ENCODE results near the gene ATF7IP.
"Not testable (repeated sequence)": the region's sequence is repeated elsewhere in the genome, so short reads cannot be mapped to it uniquely, and the experiment has no call there.

Gene ATF7IP, protein sequence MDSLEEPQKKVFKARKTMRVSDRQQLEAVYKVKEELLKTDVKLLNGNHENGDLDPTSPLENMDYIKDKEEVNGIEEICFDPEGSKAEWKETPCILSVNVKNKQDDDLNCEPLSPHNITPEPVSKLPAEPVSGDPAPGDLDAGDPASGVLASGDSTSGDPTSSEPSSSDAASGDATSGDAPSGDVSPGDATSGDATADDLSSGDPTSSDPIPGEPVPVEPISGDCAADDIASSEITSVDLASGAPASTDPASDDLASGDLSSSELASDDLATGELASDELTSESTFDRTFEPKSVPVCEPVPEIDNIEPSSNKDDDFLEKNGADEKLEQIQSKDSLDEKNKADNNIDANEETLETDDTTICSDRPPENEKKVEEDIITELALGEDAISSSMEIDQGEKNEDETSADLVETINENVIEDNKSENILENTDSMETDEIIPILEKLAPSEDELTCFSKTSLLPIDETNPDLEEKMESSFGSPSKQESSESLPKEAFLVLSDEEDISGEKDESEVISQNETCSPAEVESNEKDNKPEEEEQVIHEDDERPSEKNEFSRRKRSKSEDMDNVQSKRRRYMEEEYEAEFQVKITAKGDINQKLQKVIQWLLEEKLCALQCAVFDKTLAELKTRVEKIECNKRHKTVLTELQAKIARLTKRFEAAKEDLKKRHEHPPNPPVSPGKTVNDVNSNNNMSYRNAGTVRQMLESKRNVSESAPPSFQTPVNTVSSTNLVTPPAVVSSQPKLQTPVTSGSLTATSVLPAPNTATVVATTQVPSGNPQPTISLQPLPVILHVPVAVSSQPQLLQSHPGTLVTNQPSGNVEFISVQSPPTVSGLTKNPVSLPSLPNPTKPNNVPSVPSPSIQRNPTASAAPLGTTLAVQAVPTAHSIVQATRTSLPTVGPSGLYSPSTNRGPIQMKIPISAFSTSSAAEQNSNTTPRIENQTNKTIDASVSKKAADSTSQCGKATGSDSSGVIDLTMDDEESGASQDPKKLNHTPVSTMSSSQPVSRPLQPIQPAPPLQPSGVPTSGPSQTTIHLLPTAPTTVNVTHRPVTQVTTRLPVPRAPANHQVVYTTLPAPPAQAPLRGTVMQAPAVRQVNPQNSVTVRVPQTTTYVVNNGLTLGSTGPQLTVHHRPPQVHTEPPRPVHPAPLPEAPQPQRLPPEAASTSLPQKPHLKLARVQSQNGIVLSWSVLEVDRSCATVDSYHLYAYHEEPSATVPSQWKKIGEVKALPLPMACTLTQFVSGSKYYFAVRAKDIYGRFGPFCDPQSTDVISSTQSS

GRCh38 chr12:14365294-14366208 lies at the start of gene ATF7IP:
TSS of gene ATF7IP (plus strand) at chr12:14365682. CDS start at chr12:14423916, 58,234 bp downstream.
- peak; percentile 89 to 98 for DNase-seq

DNA sequence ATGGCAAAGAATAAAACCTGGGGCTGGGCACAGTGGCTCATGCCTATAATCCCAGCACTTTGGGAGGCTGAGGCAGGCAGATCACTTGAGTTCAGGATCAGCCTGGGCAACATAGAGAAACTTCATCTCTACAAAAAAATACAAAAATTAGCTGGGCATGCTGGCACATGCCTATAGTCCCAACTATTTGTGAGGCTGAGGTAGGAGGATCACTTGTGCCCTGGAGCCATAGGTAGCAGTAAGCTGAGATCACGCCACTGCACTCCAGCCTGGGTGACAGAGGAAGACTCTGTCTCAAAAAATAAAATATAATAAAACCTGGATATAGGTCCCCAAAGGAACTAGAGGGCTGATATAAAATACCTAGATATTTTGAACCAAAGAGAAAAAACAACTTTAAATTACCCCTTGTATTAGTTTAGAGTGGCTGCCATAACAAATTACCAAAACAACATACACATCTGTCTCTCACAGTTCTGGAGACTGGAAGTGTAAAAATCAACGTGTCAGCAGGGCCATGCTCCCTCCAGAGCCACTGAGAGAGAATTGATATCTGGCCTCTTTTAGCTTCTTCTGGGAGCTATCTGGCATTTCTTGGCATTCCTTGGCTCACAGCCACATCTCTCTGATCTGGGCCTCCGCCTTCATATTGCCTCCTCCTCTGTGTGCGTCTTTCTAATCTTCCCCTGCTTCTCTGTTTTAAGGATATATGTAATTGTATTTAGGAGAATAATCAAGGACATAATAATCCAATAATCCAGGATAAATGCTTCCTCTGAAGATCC lies 47.9 kb upstream of the ATF7IP start:
- no peak for DNase-seq

DNA sequence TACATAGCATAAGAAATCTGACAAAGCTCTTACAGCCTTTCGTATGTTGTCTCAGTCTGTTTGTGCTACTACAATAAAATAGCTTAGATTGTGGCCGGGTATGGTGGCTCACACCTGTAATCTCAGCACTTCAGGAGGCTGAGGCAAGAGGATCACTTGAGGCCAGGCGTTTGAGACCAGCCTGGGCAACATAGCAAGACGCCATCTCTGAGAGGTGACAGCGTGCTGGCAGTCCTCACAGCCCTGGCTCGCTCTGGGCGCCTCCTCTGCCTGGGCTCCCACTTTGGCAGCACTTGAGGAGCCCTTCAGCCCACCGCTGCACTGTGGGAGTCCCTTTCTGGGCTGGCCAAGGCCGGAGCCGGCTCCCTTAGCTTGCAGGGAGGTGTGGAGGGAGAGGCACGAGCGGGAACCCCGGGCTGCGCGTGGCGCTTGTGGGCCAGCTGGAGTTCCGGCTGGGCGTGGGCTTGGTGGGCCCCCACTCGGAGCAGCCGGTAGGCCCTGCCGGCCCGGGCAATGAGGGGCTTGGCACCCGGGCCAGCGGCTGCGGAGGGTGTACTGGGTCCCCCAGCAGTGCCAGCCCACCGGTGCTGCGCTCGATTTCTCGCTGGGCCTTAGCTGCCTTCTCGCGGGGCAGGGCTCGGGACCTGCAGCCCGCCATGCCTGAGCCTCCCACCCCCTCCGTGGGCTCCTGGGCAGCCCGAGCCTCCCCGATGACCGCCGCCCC lies 45.6 kb upstream of the ATF7IP start:
- not testable (repeated sequence) for DNase-seq

- DNase-seq: no peak
Observed at GRCh38 chr12:14322403-14322802, 43.1 kb upstream of the ATF7IP start.

GRCh38 chr12:14325716-14326343 lies 39.7 kb upstream of the ATF7IP start:
- DNase-seq: no peak

GRCh38 chr12:14326699-14327098 lies 38.8 kb upstream of the ATF7IP start:
- DNase-seq: no peak

- no peak for DNase-seq
Observed at GRCh38 chr12:14327711-14328110, 37.8 kb upstream of the ATF7IP start.

DNA sequence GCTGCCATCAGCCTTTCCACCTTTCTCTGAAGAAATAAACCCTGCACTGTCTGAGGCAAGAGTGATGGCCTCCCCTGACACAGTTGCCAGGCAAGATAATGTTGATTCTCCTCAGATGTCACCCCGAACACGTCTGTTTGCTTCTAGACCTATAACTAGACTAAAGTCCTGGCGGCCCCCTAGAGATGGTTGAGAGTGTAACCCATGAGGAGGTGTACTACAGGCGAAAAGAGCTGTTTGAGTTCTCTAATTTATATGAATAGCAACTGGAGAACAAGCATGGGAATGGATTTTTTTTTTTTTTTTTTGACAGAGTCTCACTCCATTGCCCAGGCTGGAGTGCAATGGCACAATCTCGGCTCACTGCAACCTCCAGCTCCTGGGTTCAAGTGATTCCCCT lies 33.0 kb upstream of the ATF7IP start:
- no peak for DNase-seq

DNA sequence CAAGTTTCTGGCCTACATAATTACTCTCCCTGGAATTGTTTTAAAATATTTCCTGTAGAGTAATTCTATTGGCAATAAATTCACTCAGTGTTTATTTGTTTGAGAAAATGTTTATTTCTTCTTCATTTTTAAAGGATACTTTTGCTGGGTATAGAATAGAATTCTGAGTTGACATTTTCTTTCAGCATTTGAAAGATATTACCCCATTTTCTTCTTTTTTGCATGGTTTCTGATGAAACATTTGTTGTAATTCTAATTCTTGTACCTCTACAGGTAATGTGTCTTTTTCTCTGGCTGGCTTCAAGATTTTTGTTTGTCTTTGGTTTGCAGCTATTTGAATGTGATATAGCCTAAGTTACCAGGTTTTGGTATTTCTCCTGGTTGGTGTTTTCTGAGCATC lies 25.1 kb upstream of the ATF7IP start:
- DNase-seq: no peak

DNA sequence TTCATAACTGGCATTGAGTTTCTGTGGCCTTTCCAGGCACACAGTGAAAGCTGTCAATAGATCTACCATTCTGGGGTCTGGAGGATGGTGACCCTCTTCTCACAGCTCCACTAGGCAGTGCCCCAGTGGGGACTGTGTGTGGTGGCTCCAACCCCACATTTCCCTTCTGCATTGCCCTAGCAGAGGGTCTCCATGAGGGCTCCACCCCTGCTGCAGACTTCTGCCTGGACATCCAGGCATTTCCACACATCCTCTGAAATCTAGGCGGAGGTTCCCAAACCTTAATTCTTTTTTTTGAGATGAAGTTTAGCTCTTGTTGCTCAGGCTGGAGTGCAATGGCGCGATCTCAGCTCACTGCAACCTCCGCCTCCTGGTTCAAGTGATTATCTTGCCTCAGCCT lies 14.0 kb upstream of the ATF7IP start:
- not testable (repeated sequence) for DNase-seq

- DNase-seq: not testable (repeated sequence)
Observed at GRCh38 chr12:14352066-14352465, 13.4 kb upstream of the ATF7IP start.

DNA sequence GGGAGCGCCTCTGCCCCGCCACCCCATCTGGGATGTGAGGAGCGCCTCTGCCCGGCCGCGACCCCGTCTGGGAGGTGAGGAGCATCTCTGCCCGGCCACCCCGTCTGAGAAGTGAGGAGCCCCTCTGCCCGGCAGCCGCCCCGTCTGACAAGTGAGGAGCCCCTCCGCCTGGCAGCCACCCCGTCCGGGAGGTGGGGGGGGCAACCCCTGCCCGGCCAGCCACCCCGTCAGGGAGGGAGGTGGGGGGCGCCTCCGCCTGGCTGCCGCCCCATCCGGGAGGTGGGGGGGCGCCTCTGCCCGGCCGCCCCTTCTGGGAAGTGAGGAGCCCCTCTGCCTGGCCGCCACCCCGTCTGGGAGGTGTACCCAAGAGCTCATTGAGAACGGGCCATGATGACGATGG lies 10.8 kb upstream of the ATF7IP start:
- not testable (repeated sequence) for DNase-seq

GRCh38 chr12:14356147-14356546 lies 9.3 kb upstream of the ATF7IP start:
- DNase-seq: no peak

DNA sequence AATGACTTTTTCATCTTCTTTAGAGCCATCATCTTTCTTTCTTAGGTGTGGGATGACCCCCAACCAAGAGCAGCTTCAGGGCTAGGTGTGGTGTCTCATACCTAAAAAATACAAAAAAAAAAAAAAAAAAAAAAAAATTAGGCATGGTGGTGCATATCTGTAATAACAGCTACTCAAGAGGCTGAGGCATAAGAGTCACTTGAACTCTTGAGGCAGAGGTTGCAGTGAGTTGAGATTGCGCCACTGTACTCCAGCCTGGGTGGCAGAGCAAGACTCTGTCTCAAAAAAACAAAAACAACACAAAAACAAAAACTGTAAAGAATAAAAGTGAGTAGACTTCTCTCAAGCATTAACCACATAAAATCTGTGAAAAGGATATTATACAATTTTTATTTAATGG lies 8.0 kb upstream of the ATF7IP start:
- no peak for DNase-seq

DNA sequence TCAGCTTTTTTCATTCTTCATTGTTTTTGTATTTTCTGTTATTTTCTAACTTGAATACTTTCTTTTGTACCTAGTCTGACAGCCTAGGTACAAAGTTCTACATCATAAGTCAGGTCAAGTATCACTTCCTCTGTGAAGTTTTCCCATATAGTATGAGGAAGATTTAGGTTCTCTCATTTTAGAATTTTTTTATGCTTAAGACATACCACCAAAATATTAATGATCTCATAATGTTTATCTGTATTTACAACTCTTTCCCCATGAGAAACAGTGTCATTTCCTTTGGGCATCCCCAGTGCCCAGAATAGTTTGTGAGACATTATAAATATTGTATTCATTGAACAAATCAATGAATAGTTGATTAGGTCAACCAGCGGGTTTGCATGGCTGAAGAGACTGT lies 3.1 kb upstream of the ATF7IP start:
- no peak for DNase-seq

GRCh38 chr12:14364583-14365271 lies 755 bp upstream of the ATF7IP start:
- DNase-seq: no peak

DNA sequence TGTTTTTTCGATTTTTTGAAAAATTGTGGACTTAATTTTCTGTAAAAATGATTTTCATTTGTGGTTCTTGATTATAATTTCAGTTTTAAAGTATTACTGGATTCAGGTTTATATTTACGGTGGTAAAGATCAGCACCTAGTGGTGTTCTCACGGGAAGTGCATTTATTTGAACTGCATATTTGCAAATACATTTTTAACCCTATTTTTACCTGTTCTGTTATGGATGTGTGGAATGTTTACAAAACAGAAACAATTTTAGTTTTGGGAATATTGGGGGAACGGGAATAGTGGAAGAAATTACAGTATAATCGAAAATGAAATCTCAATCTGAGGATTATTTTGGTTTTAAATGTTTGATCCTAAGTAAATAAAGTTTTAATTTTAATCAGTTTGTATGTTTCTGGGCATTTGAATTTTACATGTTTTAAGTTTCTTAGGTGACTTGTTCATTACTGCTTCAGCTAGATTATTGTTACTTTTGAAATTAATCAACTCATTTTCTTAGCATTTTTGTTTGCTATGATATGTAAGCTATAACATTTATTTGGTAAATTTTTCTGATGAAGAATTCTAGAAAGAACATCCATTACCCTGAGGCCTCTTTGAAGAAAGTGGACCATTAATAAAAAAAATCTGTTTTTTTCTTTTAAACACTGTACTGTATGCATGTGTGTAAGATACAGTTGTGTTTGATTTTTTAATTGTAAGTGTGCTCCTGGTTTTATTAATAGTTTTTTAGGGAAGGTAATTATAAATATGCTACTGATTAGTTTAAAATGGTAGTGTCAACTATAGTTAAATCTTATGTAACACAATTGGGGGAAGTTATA lies 942 bp downstream of the ATF7IP start:
- DNase-seq: no peak

- no peak for DNase-seq
Observed at GRCh38 chr12:14367040-14367661, 1.7 kb downstream of the ATF7IP start.

Measured in hippocampal formation (tissue), 2 donors.